Fibroblast of lung (primary cell): ENCODE measurements around the gene TEX44. TPM values are rescaled to one million over a fixed set of nuclear protein-coding genes. Genes with fewer than 3 reads are reported as not detected.
A peak's percentile ranks its signal among the peaks of the same experiment; 100 is the strongest.

Experiments used
- DNase-seq, 2 donors: peaks; one replicate each; pipeline versions ENCODE4 v3.0.0 to v3.0.0-alpha.2; 2010; ENCODE audit warnings: low read depth in 2 of 2
- H2AFZ ChIP-seq: 2 replicates; pipeline ENCODE4 v1.5.1; 2012; ENCODE audit warnings: low read length, control low read depth, inconsistent platforms
- H3K27ac ChIP-seq: 2 replicates; pipeline ENCODE4 v1.5.1; 2011; ENCODE audit warnings: low read length, control low read depth; ENCODE audit not compliant: insufficient read depth
- H3K27me3 ChIP-seq: 2 replicates; pipeline ENCODE4 v1.5.1; 2011; ENCODE audit warnings: mild to moderate bottlenecking, low read length; ENCODE audit not compliant: control insufficient read depth, insufficient read depth
- H3K36me3 ChIP-seq: 2 replicates; pipeline ENCODE4 v1.5.1; 2011; ENCODE audit warnings: low read length; ENCODE audit not compliant: control insufficient read depth, insufficient read depth
- H3K4me1 ChIP-seq: 2 replicates; pipeline ENCODE4 v1.5.1; 2011; ENCODE audit warnings: low read length; ENCODE audit not compliant: control insufficient read depth, insufficient read depth; ENCODE audit errors: extremely low read depth
- H3K4me2 ChIP-seq: 2 replicates; pipeline ENCODE4 v1.5.1; 2011; ENCODE audit warnings: low read length, control low read depth; ENCODE audit not compliant: insufficient read depth; ENCODE audit errors: extremely low read depth
- H3K4me3 ChIP-seq, 4 experiments: fragments of 200-600 bp in 1 of 4; sonication (generic) in 1 of 4; replicated peaks in 1 of 4; 2 replicates each; pipeline ENCODE4 v1.5.1; 2011 to 2016; ENCODE audit warnings: low read length in 4 of 4, low read depth in 3 of 4, mild to moderate bottlenecking in 3 of 4, control low read depth in 2 of 4, inconsistent platforms in 1 of 4, mixed read lengths in 1 of 4; ENCODE audit not compliant: insufficient read depth in 1 of 4; ENCODE audit errors: control extremely low read depth in 1 of 4
- H3K79me2 ChIP-seq: 2 replicates; pipeline ENCODE4 v1.5.1; 2012; ENCODE audit warnings: mild to moderate bottlenecking, low read length, inconsistent platforms; ENCODE audit not compliant: control insufficient read depth, insufficient read depth
- H3K9ac ChIP-seq: 2 replicates; pipeline ENCODE4 v1.5.1; 2011; ENCODE audit warnings: mild to moderate bottlenecking, low read length, control low read depth; ENCODE audit not compliant: insufficient read depth
- H3K9me3 ChIP-seq: 2 replicates; pipeline ENCODE4 v1.5.1; 2012; ENCODE audit warnings: low read depth, low read length; ENCODE audit not compliant: control insufficient read depth, insufficient read depth
- H4K20me1 ChIP-seq: 2 replicates; pipeline ENCODE4 v1.5.1; 2011; ENCODE audit warnings: low read length; ENCODE audit not compliant: control insufficient read depth, insufficient read depth; ENCODE audit errors: extremely low read depth
- CTCF ChIP-seq, 2 donors: IDR thresholded peaks in 1 of 2; conservative IDR thresholded peaks in 1 of 2; 1 replicate in 1 of 2; 2 replicates in 1 of 2; pipeline ENCODE4 v1.5.1; 2011 to 2012; ENCODE audit warnings: low read length in 2 of 2, control low read depth in 1 of 2, inconsistent platforms in 1 of 2, low read depth in 1 of 2, mild to moderate bottlenecking in 1 of 2
- EZH2 ChIP-seq: IDR thresholded peaks from 2 replicates; pipeline ENCODE4 v1.5.1; 2012; ENCODE audit warnings: low read length, control low read depth, mild to moderate bottlenecking; ENCODE audit errors: missing control alignments
- polyA plus RNA-seq, 2 donors: library from polyadenylated mRNA; depleted of rRNA in 1 of 2; stranded (reverse) in 1 of 2; unstranded in 1 of 2; fragments of >200 nt; gene quantifications; 2 replicates each; pipeline ENCODE4 v1.2.1, GENCODE V29; 2011 to 2012; ENCODE audit warnings: missing spikeins in 1 of 2
- total RNA-seq: library from RNA; depleted of rRNA; stranded (reverse); fragments of >200 nt; gene quantifications from 2 replicates; pipeline ENCODE4 v1.2.1, GENCODE V29; 2014

Gene TEX44
- total and polyA plus RNA-seq, 2 donors (not counting 1 experiment from before 2014, with no cell fraction given): not detected

GRCh38 chr2:231557571-231558217 is 35.0 kb upstream of the TEX44 start:
- Histone ChIP-seq H4K20me1 (no peaks in the 10 kb centered on the region), H3K9me3 (no peaks in the 10 kb centered on the region), H3K27ac (no peak overlapping the region), H3K36me3 (no peaks in the 10 kb centered on the region), H3K4me2 (no peak overlapping the region), H3K79me2 (no peaks in the 10 kb centered on the region), H3K9ac (no peak overlapping the region), H3K4me3 (no peak overlapping the region), H2AFZ (peak overlapping the region; percentile 40), H3K27me3 (no peaks in the 10 kb centered on the region), H3K4me1 (peaks cover 7% of the 10 kb centered on the region)
- TF ChIP-seq EZH2: no peak
- peak; percentile 60 to 86 for TF ChIP-seq CTCF (conservative IDR thresholded peaks at IDR 0.05 in 1 of 2, IDR thresholded peaks at IDR 0.05 in 1 of 2; ENCODE audit: low read depth in 1 of 2, low read length in 2 of 2)
- peak; percentile 63 to 89 for DNase-seq

GRCh38 chr2:231563378-231563961 is 29.2 kb upstream of the TEX44 start:
- H3K36me3 ChIP-seq: no peaks in the 10 kb centered on the region
- H4K20me1 ChIP-seq: no peaks in the 10 kb centered on the region
- peak; percentile 75 to 81 for TF ChIP-seq CTCF (conservative IDR thresholded peaks at IDR 0.05 in 1 of 2, IDR thresholded peaks at IDR 0.05 in 1 of 2; ENCODE audit: low read depth in 1 of 2, low read length in 2 of 2)
- TF ChIP-seq EZH2: no peak
- H3K79me2 ChIP-seq: no peaks in the 10 kb centered on the region
- no peaks in the 10 kb centered on the region for H3K4me1 ChIP-seq
- no peak overlapping the region for H3K4me2 ChIP-seq
- H3K9me3 ChIP-seq: no peaks in the 10 kb centered on the region
- no peak overlapping the region for H3K27ac ChIP-seq
- no peaks in the 10 kb centered on the region for H3K27me3 ChIP-seq
- no peak overlapping the region for H2AFZ ChIP-seq
- peak; percentile 43 to 61 for DNase-seq
- H3K9ac ChIP-seq: no peak overlapping the region
- H3K4me3 ChIP-seq: no peak overlapping the region

- Histone ChIP-seq H3K36me3 (no peaks in the 10 kb centered on the region), H3K4me3 (no peak overlapping the region), H3K27me3 (no peaks in the 10 kb centered on the region), H4K20me1 (no peaks in the 10 kb centered on the region), H3K9me3 (no peaks in the 10 kb centered on the region), H3K79me2 (no peaks in the 10 kb centered on the region), H3K27ac (no peak overlapping the region), H3K4me1 (no peaks in the 10 kb centered on the region), H2AFZ (no peak overlapping the region), H3K9ac (no peak overlapping the region), H3K4me2 (no peak overlapping the region)
- DNase-seq: no peak
- TF ChIP-seq CTCF (conservative IDR thresholded peaks at IDR 0.05 in 1 of 2, IDR thresholded peaks at IDR 0.05 in 1 of 2; ENCODE audit: low read depth in 1 of 2, low read length in 2 of 2) (no peak), EZH2 (no peak)
Observed at GRCh38 chr2:231565887-231566594, 26.6 kb upstream of the TEX44 start.
